ENCODE data around the gene PIK3C2G. TPM values are rescaled to one million over a fixed set of nuclear protein-coding genes. Genes with fewer than 3 reads are reported as not detected.

Gene PIK3C2G
- total RNA-seq, 2 donors from 2014 or later: not detected

DNA sequence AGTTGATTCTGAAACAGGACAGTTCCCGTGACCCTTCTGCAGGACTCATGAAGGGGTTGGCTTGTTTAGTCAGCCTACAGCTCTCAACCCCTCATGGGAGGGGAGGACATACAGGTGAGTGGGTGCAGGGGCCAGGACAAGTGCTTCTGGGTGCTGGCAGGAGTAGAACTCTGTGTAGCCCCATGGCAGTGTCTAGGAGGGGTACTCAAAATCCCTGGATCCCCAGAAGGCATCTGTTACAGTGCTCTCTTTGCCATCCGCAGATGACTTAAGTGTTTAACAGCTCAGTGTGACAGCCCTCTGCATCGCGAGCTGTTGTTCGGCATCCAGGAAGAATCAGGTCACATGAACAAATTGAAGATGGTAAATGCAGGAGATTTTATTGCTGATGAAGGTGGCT is 91.0 kb downstream of the PIK3C2G start:
- Mint-ChIP-seq H3K27ac (no peak overlapping the region), H3K27me3 (ENCODE audit: insufficient read depth) (no peaks in the 10 kb centered on the region), H3K9me3 (peaks cover 8% of the 10 kb centered on the region), H3K36me3 (ENCODE audit: low read depth) (no peaks in the 10 kb centered on the region), H3K4me1 (no peaks in the 10 kb centered on the region), H3K4me3 (no peak overlapping the region)
- no peak for DNase-seq
- Histone ChIP-seq H3K36me3 (ENCODE audit: control insufficient read depth, insufficient read depth, low read length) (no peaks in the 10 kb centered on the region), H3K9ac (ENCODE audit: extremely low read depth, low read length, poor library complexity, severe bottlenecking) (no peak overlapping the region), H3K9me3 (ENCODE audit: control insufficient read depth, low read length) (no peaks in the 10 kb centered on the region), H3K27ac (ENCODE audit: low read depth, low read length) (no peak overlapping the region), H3K4me3 (ENCODE audit: low read length) (no peak overlapping the region), H3K27me3 (ENCODE audit: control insufficient read depth, insufficient read depth, low read length, poor library complexity, severe bottlenecking) (no peaks in the 10 kb centered on the region), H3K4me1 (ENCODE audit: control insufficient read depth, insufficient read depth, low read length) (no peaks in the 10 kb centered on the region)
- 94 to 96% methylated on average over 5 of the region's 5 CpGs for WGBS, 2 experiments (ENCODE audit: insufficient coverage in 1 of 2, insufficient read length in 1 of 2)
- TF ChIP-seq, protein P1, sequence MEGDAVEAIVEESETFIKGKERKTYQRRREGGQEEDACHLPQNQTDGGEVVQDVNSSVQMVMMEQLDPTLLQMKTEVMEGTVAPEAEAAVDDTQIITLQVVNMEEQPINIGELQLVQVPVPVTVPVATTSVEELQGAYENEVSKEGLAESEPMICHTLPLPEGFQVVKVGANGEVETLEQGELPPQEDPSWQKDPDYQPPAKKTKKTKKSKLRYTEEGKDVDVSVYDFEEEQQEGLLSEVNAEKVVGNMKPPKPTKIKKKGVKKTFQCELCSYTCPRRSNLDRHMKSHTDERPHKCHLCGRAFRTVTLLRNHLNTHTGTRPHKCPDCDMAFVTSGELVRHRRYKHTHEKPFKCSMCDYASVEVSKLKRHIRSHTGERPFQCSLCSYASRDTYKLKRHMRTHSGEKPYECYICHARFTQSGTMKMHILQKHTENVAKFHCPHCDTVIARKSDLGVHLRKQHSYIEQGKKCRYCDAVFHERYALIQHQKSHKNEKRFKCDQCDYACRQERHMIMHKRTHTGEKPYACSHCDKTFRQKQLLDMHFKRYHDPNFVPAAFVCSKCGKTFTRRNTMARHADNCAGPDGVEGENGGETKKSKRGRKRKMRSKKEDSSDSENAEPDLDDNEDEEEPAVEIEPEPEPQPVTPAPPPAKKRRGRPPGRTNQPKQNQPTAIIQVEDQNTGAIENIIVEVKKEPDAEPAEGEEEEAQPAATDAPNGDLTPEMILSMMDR (conservative IDR thresholded peaks at IDR 0.05): no peak

- Mint-ChIP-seq H3K4me3 (no peak overlapping the region), H3K27me3 (ENCODE audit: insufficient read depth) (no peaks in the 10 kb centered on the region)
Measured at GRCh38 chr12:18355429-18355828, 94.1 kb downstream of the PIK3C2G start.

DNA sequence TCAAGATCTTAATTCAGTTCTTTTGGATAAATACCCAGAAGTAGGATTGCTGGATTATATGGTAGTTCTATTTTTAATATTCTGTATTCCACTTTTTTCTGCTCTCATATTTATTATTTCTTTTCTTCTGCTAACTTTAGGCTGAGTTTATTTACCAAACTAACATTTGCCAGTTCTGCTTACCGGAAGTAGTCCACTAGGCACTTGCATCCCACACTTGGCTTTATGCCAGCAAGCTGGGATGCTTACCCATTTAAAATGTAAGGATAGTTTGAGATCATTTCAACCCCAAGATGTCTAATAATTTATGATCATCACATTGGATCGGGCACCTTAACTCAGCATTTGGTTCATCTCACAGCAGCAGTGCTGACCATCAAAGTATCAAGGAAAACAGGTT is 96.8 kb downstream of the PIK3C2G start:
- no peak overlapping the region for H3K4me3 ChIP-seq (ENCODE audit: low read length)
- WGBS, 2 experiments (ENCODE audit: insufficient coverage in 1 of 2, insufficient read length in 1 of 2): 82 to 90% methylated on average over 2 of the region's 2 CpGs
- Mint-ChIP-seq H3K4me3 (no peak overlapping the region), H3K27ac (no peak overlapping the region), H3K36me3 (ENCODE audit: low read depth) (peaks cover 13% of the 10 kb centered on the region), H3K27me3 (ENCODE audit: insufficient read depth) (no peaks in the 10 kb centered on the region), H3K4me1 (no peaks in the 10 kb centered on the region), H3K9me3 (peaks cover 40% of the 10 kb centered on the region)
- H3K4me1 ChIP-seq (ENCODE audit: control insufficient read depth, insufficient read depth, low read length): no peaks in the 10 kb centered on the region
- no peak for DNase-seq
- no peak overlapping the region for H3K9ac ChIP-seq (ENCODE audit: extremely low read depth, low read length, poor library complexity, severe bottlenecking)
- H3K36me3 ChIP-seq (ENCODE audit: control insufficient read depth, insufficient read depth, low read length): no peaks in the 10 kb centered on the region
- H3K9me3 ChIP-seq (ENCODE audit: control insufficient read depth, low read length): peaks cover 28% of the 10 kb centered on the region
- no peak overlapping the region for H3K27ac ChIP-seq (ENCODE audit: low read depth, low read length)
- no peaks in the 10 kb centered on the region for H3K27me3 ChIP-seq (ENCODE audit: control insufficient read depth, insufficient read depth, low read length, poor library complexity, severe bottlenecking)
- TF ChIP-seq, protein P1 (conservative IDR thresholded peaks at IDR 0.05): no peak

More at GRCh38 chr12:18355429-18355828, 94.1 kb downstream of the PIK3C2G start:
- Histone ChIP-seq H3K4me3 (ENCODE audit: low read length) (no peak overlapping the region), H3K4me1 (ENCODE audit: control insufficient read depth, insufficient read depth, low read length) (no peaks in the 10 kb centered on the region), H3K27me3 (ENCODE audit: control insufficient read depth, insufficient read depth, low read length, poor library complexity, severe bottlenecking) (no peaks in the 10 kb centered on the region), H3K9ac (ENCODE audit: extremely low read depth, low read length, poor library complexity, severe bottlenecking) (no peak overlapping the region), H3K9me3 (ENCODE audit: control insufficient read depth, low read length) (peaks cover 2% of the 10 kb centered on the region), H3K36me3 (ENCODE audit: control insufficient read depth, insufficient read depth, low read length) (no peaks in the 10 kb centered on the region), H3K27ac (ENCODE audit: low read depth, low read length) (no peak overlapping the region)
- TF ChIP-seq, protein P1 (conservative IDR thresholded peaks at IDR 0.05): no peak
- WGBS, 2 experiments (ENCODE audit: insufficient coverage in 1 of 2, insufficient read length in 1 of 2): 73 to 88% methylated on average over 2 of the region's 5 CpGs
- DNase-seq: no peak
- Mint-ChIP-seq H3K9me3 (peaks cover 15% of the 10 kb centered on the region), H3K36me3 (ENCODE audit: low read depth) (no peaks in the 10 kb centered on the region), H3K27ac (no peak overlapping the region), H3K4me1 (no peaks in the 10 kb centered on the region)
